Body of pancreas (tissue), 4 donors: Measurements from ENCODE around the gene ARID4B.

Experiments used
- CTCF ChIP-seq, 7 experiments: fragments of 450-650 bp in 4 of 7; fragments of 200-600 bp in 3 of 7; sonication (generic) in 3 of 7; IDR thresholded peaks; one replicate each; pipeline ENCODE4 v1.5.1; 2016 to 2019; ENCODE audit warnings: antibody characterized with exemption in 7 of 7
- POLR2A ChIP-seq, 3 donors: fragments of 450-650 bp; IDR thresholded peaks; one replicate each; pipeline ENCODE4 v1.6.1; 2016; ENCODE audit warnings: antibody characterized with exemption in 3 of 3, mild to moderate bottlenecking in 2 of 3

- TF ChIP-seq CTCF (IDR thresholded peaks at IDR 0.05) (no peak), POLR2A (IDR thresholded peaks at IDR 0.05) (no peak)
Observed at GRCh38 chr1:235298758-235299157, 29.2 kb downstream of the ARID4B start.
